HG03025 (cell line): Measurements from ENCODE around the gene ATAD2B.

Experiments used
- ATAC-seq: cut with Tn5 transposase; IDR thresholded peaks from one replicate; pipeline ENCODE4 v1.9.1; 2021; ENCODE audit warnings: mild to moderate bottlenecking, moderate library complexity; ENCODE audit not compliant: unreplicated experiment, low FRiP score

Gene ATAD2B

GRCh38 chr2:23915327-23915726, 11.6 kb downstream of the ATAD2B start:
- ATAC-seq, result no peak

- no peak for ATAC-seq
These were observed 14.9 kb downstream of the ATAD2B start for GRCh38 chr2:23912054-23912453.

- no peak for ATAC-seq
These were observed 21.8 kb downstream of the ATAD2B start for GRCh38 chr2:23905155-23905554.

- no peak for ATAC-seq
These were observed 22.2 kb downstream of the ATAD2B start for GRCh38 chr2:23904692-23905091.

GRCh38 chr2:23904215-23904614, 22.7 kb downstream of the ATAD2B start:
- ATAC-seq, result no peak

- no peak for ATAC-seq
These were observed 23.9 kb downstream of the ATAD2B start for GRCh38 chr2:23903034-23903433.

- no peak for ATAC-seq
These were observed 24.7 kb downstream of the ATAD2B start for GRCh38 chr2:23901966-23902846.

GRCh38 chr2:23900541-23901322, 26.2 kb downstream of the ATAD2B start:
- ATAC-seq, result no peak

GRCh38 chr2:23900133-23900532, 26.8 kb downstream of the ATAD2B start:
- no peak for ATAC-seq

GRCh38 chr2:23871206-23871605, 55.7 kb downstream of the ATAD2B start:
- no peak for ATAC-seq

- no peak for ATAC-seq
These were observed 59.5 kb downstream of the ATAD2B start for GRCh38 chr2:23867449-23867848.

GRCh38 chr2:23862716-23863426, 64.1 kb downstream of the ATAD2B start:
- ATAC-seq, result no peak

GRCh38 chr2:23861952-23862351, 65.0 kb downstream of the ATAD2B start:
- ATAC-seq, result no peak

- no peak for ATAC-seq
These were observed 66.9 kb downstream of the ATAD2B start for GRCh38 chr2:23859983-23860382.

- no peak for ATAC-seq
These were observed 67.7 kb downstream of the ATAD2B start for GRCh38 chr2:23859234-23859633.

GRCh38 chr2:23850564-23851256, 76.2 kb downstream of the ATAD2B start:
- ATAC-seq, result no peak

GRCh38 chr2:23844905-23845304, 82.0 kb downstream of the ATAD2B start:
- no peak for ATAC-seq

GRCh38 chr2:23843051-23843976, 83.6 kb downstream of the ATAD2B start:
- ATAC-seq, result no peak

- no peak for ATAC-seq
These were observed 86.9 kb downstream of the ATAD2B start for GRCh38 chr2:23839919-23840578.
